ENCODE results near the gene CHERP. TPM values are rescaled to one million over a fixed set of nuclear protein-coding genes. Genes with fewer than 3 reads are reported as not detected.

Gene CHERP
- total and polyA plus RNA-seq, 2 of the 4 experiments (the other 2 are of a cell fraction): 0.54 to 13.5 TPM

GRCh38 chr19:16581971-16582343 lies 39.7 kb upstream of the CHERP start:
- H3K4me1 ChIP-seq (ENCODE audit: control insufficient read depth, insufficient read depth, low read length): peaks cover 19% of the 10 kb centered on the region

More at GRCh38 chr19:16581971-16582343, 39.7 kb upstream of the CHERP start:
- Histone ChIP-seq H3K23ac (ENCODE audit: low read depth, low read length) (no peak overlapping the region), H2BK15ac (ENCODE audit: low read depth, low read length) (no peak overlapping the region), H2AK9ac (replicated peaks; ENCODE audit: low read depth, low read length, poor library complexity) (no peak overlapping the region), H3K36me3 (ENCODE audit: control insufficient read depth, insufficient read depth, low read length) (peaks cover 15% of the 10 kb centered on the region), H4K8ac (ENCODE audit: low read depth in 2 of 2, low read length in 2 of 2) (no peak overlapping the region), H3K4me3 (ENCODE audit: insufficient read depth, low read depth, low read length) (no peak overlapping the region), H3K9me1 (ENCODE audit: insufficient read depth, low read length) (peaks cover 38% of the 10 kb centered on the region), H2BK20ac (ENCODE audit: low read depth, low read length) (no peak overlapping the region), H3K18ac (ENCODE audit: low read depth, low read length) (no peak overlapping the region), H3K4me2 (ENCODE audit: low read depth, low read length) (no peak overlapping the region), H2BK120ac (ENCODE audit: low read depth, low read length) (no peak overlapping the region), H3K27ac (ENCODE audit: insufficient read depth, low read length) (no peak overlapping the region), H4K5ac (ENCODE audit: low read depth, low read length) (no peak overlapping the region), H3K79me1 (ENCODE audit: low read depth in 1 of 2, low read length in 2 of 2) (peaks cover 40 to 93% of the 10 kb centered on the region in 2 experiments), H2BK5ac (ENCODE audit: low read depth, low read length, poor library complexity, severe bottlenecking) (no peak overlapping the region), H3K27me3 (ENCODE audit: control insufficient read depth, insufficient read depth, low read length) (no peaks in the 10 kb centered on the region), H3K9ac (ENCODE audit: low read depth, low read length) (no peak overlapping the region), H4K20me1 (ENCODE audit: insufficient read depth, low read length) (peaks cover 94% of the 10 kb centered on the region), H4K91ac (ENCODE audit: insufficient read depth, low read depth, low read length) (no peak overlapping the region), H2AK5ac (ENCODE audit: low read depth, low read length) (no peak overlapping the region), H3K14ac (replicated peaks; ENCODE audit: low read depth, low read length) (no peak overlapping the region), H2AFZ (replicated peaks; ENCODE audit: low read length, poor library complexity) (no peak overlapping the region), H3K56ac (ENCODE audit: extremely low read depth, insufficient read depth, low read length) (no peak overlapping the region), H3K9me3 (ENCODE audit: control insufficient read depth, insufficient read depth, low read length) (no peaks in the 10 kb centered on the region), H3K4ac (ENCODE audit: low read depth, low read length) (no peak overlapping the region)
- ChIA-PET CTCF (no interaction called here), POLR2A (ENCODE audit: unreplicated experiment) (no interaction called here)
- TF ChIP-seq CEBPB (IDR thresholded peaks at IDR 0.05; ENCODE audit: low read depth, low read length) (peak; percentile 46; the same call in 1 of the 2 replicates), CTCF (conservative IDR thresholded peaks at IDR 0.05; ENCODE audit: low read depth, low read length) (no peak)
- dilution Hi-C loops (cut with HindIII; ENCODE audit: low sequenced_read_pairs, unreplicated experiment) (no loop called here), in situ Hi-C loops (cut with MboI; ENCODE audit: low sequenced_read_pairs) (loop anchor here (5.0 kb wide), 1 partner anchor 45 kb away; the partner anchor contains the start of gene MED26), intact Hi-C loops (cut with micrococcal nuclease) (no loop called here)
- 100% methylated on average over 1 of the region's 6 CpGs; no CpG with 5 or more reads in 1 of the 2 experiments for WGBS, 2 experiments (ENCODE audit: extremely low coverage in 2 of 2, insufficient read length in 1 of 2)
- ATAC-seq (ENCODE audit: low read depth) (no peak), DNase-seq (peak; percentile 23)
- BruUV-seq (replicated peaks): no TSS peak
